Lung (tissue), 12 donors: ENCODE data around the gene LSP1. TPM values are rescaled to one million over a fixed set of nuclear protein-coding genes. Genes with fewer than 3 reads are reported as not detected.
A peak's percentile ranks its signal among the peaks of the same experiment; 100 is the strongest.

Source experiments
- ATAC-seq: fragments of 200-7000 bp; cut with Tn5 transposase; one replicate; pipeline ENCODE4 v1.9.1; 2020; ENCODE audit warnings: moderate number of reproducible peaks; ENCODE audit not compliant: insufficient read depth, low FRiP score
- DNase-seq, 3 donors: peaks; one replicate each; pipeline ENCODE4 v3.0.0-alpha.2; 2013 to 2017
- H3K27ac ChIP-seq, 2 donors: one replicate each; pipeline ENCODE4 v1.5.1; 2013; ENCODE audit warnings: mild to moderate bottlenecking in 2 of 2, moderate library complexity in 2 of 2, control low read depth in 1 of 2, inconsistent platforms in 1 of 2, low read depth in 1 of 2, low read length in 1 of 2
- H3K27me3 ChIP-seq, 3 donors: one replicate each; pipeline ENCODE4 v1.5.1; 2013; ENCODE audit warnings: low read length in 2 of 3; ENCODE audit not compliant: control insufficient read depth in 3 of 3, insufficient read depth in 3 of 3
- H3K36me3 ChIP-seq, 4 donors: one replicate each; pipeline ENCODE4 v1.5.1; 2013; ENCODE audit warnings: low read length in 4 of 4, mild to moderate bottlenecking in 1 of 4, moderate library complexity in 1 of 4; ENCODE audit not compliant: control insufficient read depth in 4 of 4, insufficient read depth in 4 of 4
- H3K4me1 ChIP-seq, 5 donors: one replicate each; pipeline ENCODE4 v1.5.1; 2013; ENCODE audit warnings: low read length in 5 of 5, mild to moderate bottlenecking in 2 of 5, moderate library complexity in 1 of 5; ENCODE audit not compliant: control insufficient read depth in 5 of 5, insufficient read depth in 5 of 5
- H3K4me3 ChIP-seq: one replicate; pipeline ENCODE4 v1.5.1; 2013; ENCODE audit warnings: mild to moderate bottlenecking, control low read depth, moderate library complexity
- H3K9ac ChIP-seq, 2 donors: one replicate each; pipeline ENCODE4 v1.5.1; 2013; ENCODE audit warnings: low read length in 2 of 2, control low read depth in 1 of 2; ENCODE audit not compliant: insufficient read depth in 1 of 2
- H3K9me3 ChIP-seq, 4 donors: one replicate each; pipeline ENCODE4 v1.5.1; 2013; ENCODE audit warnings: low read length in 3 of 4, mild to moderate bottlenecking in 1 of 4, moderate library complexity in 1 of 4; ENCODE audit not compliant: control insufficient read depth in 4 of 4, insufficient read depth in 3 of 4
- WGBS, 2 donors: extraction: QIAGEN DNeasy Blood & Tissue Kit; methylation state at CpG; one replicate each; pipeline ENCODE4 v1.1.7; 2013; 5-methylcytosine and 5-hydroxymethylcytosine counted together
- polyA plus RNA-seq, 2 donors: library from polyadenylated mRNA; stranded (reverse); fragments of 200-250 nt; gene quantifications; one replicate each; pipeline ENCODE4 v1.2.1, GENCODE V29; 2013
- total RNA-seq, 2 donors: library from RNA; depleted of rRNA in 1 of 2; stranded (reverse); fragments of >200 nt in 1 of 2; gene quantifications; one replicate each; pipeline ENCODE4 v1.2.1, GENCODE V29; 2014 to 2021
- TF ChIP-seq, protein P1 (sequence below): IDR thresholded peaks from 2 replicates; pipeline ENCODE4 v1.5.1; 2012; ENCODE audit warnings: mild to moderate bottlenecking; ENCODE audit errors: control extremely low read depth, extremely low read depth
- donor health status: control.
- donor health status: control.
- donor health status: Bipolar disorder and iron deficiency.
- donor health status: healthy.
- donor health status: DM: yes; HTN: yes; CAD: no.

LSP1 gene
- total and polyA plus RNA-seq, 4 donors: 44.9 to 121 (median 83.9) TPM

DNA sequence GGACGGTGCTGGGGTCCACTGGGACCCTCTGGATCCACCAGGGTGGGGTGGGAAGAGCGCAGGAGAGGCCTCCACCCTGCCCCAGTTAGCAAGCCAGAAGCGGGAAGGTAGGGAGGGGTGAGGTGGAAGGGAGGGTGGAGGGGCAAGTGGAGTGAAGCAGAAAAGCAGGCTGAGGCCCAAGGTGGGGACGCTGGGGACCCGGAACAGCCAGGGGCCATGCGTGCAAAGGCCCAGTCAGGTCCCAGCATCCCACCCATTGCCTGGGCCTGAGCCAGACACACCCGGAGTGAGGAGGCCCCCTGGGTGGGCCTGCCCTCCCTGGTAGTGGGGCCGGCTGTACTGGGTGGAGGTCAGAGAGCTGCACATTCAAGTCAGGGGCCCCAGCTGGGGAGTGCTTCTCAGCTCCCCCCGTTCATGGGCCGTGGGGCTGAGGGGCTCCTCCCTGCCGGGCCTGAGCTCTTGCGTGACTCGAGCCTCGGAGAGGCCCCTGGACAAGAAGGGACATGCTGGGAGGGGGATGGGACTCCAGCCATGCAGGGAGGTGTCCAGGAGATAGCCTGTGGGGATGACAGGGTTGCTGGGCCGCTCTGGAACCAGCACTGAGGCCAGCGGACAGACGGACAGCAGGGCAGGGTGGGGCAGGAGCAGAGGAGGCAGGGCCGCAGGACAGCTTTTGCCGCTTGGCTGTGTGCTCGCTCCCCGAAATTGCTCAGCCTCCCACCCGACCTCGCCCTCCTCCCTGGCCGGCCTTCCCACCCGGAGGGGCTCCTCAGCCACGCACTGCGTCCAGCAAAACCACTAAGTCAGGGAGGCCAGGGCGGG is 74.4 kb downstream of the LSP1 start:
- Histone ChIP-seq H3K27ac (peak overlapping the region in 1 of 2 donors; percentile 30), H3K4me1 (peaks cover 0 to 37% (median 5%) of the 10 kb centered on the region in 5 donors), H3K4me3 (no peak overlapping the region), H3K27me3 (no peaks in the 10 kb centered on the region), H3K36me3 (no peaks in the 10 kb centered on the region), H3K9me3 (no peaks in the 10 kb centered on the region), H3K9ac (no peak overlapping the region)
- 76 to 80% methylated on average over 24 to 28 of the region's 28 CpGs for WGBS, 2 donors
- ATAC-seq: no peak
- DNase-seq: peak; percentile 37 to 62 (median 53)
- TF ChIP-seq, protein P1, sequence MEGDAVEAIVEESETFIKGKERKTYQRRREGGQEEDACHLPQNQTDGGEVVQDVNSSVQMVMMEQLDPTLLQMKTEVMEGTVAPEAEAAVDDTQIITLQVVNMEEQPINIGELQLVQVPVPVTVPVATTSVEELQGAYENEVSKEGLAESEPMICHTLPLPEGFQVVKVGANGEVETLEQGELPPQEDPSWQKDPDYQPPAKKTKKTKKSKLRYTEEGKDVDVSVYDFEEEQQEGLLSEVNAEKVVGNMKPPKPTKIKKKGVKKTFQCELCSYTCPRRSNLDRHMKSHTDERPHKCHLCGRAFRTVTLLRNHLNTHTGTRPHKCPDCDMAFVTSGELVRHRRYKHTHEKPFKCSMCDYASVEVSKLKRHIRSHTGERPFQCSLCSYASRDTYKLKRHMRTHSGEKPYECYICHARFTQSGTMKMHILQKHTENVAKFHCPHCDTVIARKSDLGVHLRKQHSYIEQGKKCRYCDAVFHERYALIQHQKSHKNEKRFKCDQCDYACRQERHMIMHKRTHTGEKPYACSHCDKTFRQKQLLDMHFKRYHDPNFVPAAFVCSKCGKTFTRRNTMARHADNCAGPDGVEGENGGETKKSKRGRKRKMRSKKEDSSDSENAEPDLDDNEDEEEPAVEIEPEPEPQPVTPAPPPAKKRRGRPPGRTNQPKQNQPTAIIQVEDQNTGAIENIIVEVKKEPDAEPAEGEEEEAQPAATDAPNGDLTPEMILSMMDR: no peak

DNA sequence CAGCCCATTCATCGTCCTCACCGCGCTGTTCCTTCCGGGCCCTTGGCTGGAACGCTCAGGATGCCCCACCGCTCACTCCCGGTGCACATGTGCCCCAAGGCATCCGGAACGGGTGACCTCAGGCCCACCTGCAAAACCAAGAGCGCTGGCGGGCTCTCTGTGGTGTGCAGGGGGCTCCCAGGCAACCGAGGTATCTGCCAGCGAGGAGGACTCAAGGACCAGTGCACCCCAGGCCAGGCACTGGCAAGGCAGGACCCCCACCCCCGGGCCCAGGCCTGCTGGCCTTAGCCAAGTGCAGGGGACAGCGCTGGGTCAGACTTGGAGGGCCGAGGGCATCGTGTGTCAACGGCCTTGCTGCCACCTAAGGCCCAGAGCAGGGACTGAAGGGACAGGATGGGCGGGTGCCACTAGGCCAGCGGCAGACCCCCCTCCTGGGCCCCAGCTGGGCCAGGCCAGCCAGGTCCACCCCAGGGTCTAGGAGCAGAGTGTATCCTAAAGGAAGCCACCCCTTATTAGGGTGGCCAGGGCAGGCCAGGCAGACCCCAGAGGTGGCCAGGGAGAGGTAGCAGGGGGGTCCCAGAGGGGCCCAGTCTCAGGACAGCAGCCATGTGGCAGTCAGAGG is 75.1 kb downstream of the LSP1 start:
- no peaks in the 10 kb centered on the region for H3K9me3 ChIP-seq
- DNase-seq (no peak), ATAC-seq (no peak)
- no peaks in the 10 kb centered on the region for H3K36me3 ChIP-seq
- TF ChIP-seq, protein P1: no peak
- WGBS, 2 donors: 84 to 88% methylated on average over 20 of the region's 20 CpGs
- peaks cover 0 to 32% (median 5%) of the 10 kb centered on the region in 5 donors for H3K4me1 ChIP-seq
- peak overlapping the region in 1 of 2 donors; percentile 30 for H3K27ac ChIP-seq
- H3K9ac ChIP-seq: no peak overlapping the region
- H3K27me3 ChIP-seq: no peaks in the 10 kb centered on the region
- H3K4me3 ChIP-seq: no peak overlapping the region

DNA sequence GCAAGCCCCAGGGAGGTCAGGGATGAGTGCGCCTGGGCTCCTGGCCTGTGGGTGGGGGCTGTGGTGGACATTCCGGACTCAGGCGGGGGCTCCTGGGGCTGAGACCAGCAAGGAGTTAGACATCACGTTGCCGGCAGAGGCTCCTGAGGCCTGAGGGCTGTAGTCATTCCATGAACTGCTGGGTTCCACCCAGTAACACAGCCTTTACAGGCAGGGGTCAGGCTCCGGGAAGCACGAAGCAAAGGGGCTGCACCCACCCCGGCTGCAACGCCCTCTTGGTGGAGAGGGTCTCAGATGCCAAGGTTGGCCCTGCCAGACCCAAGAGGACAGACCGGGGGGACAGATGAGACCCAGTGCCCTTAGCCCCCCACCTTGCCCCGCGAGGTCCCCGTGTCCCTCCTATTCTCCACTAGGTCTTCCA is 75.6 kb downstream of the LSP1 start:
- WGBS, 2 donors: 90 to 95% methylated on average over 13 of the region's 13 CpGs
- peak overlapping the region in 1 of 2 donors; percentile 30 for H3K27ac ChIP-seq
- no peaks in the 10 kb centered on the region for H3K36me3 ChIP-seq
- peaks cover 0 to 2% (median 0%) of the 10 kb centered on the region in 4 donors for H3K9me3 ChIP-seq
- H3K4me3 ChIP-seq: no peak overlapping the region
- no peak overlapping the region for H3K9ac ChIP-seq
- peaks cover 0 to 32% (median 5%) of the 10 kb centered on the region in 5 donors for H3K4me1 ChIP-seq
- TF ChIP-seq, protein P1: no peak
- DNase-seq (no peak), ATAC-seq (no peak)
- H3K27me3 ChIP-seq: no peaks in the 10 kb centered on the region
